Stimulated activated CD4-positive, alpha-beta T cell treated with anti-CD3 and anti-CD28 coated beads, Interleukin-2, amount 100 ng/mL, for 48 hours (primary cell): ENCODE results near the gene GEMIN5.

Experiments
- DNase-seq, 2 donors: peaks; one replicate each; pipeline ENCODE4 v3.0.0-alpha.2; 2020

GEMIN5 gene

GRCh38 chr5:154884424-154884823 is 53.6 kb downstream of the GEMIN5 start:
- DNase-seq, result no peak

- no peak for DNase-seq
Measured at GRCh38 chr5:154881986-154882385, 56.0 kb downstream of the GEMIN5 start.

GRCh38 chr5:154878642-154879335 is 59.2 kb downstream of the GEMIN5 start:
- no peak for DNase-seq

GRCh38 chr5:154873791-154874331 is 64.2 kb downstream of the GEMIN5 start:
- no peak for DNase-seq

GRCh38 chr5:154871734-154872133 is 66.3 kb downstream of the GEMIN5 start:
- DNase-seq, result no peak

GRCh38 chr5:154868702-154869101 is 69.3 kb downstream of the GEMIN5 start:
- no peak for DNase-seq

GRCh38 chr5:154866841-154867240 is 71.2 kb downstream of the GEMIN5 start:
- no peak for DNase-seq

- DNase-seq, result no peak
Measured at GRCh38 chr5:154865466-154866184, 72.4 kb downstream of the GEMIN5 start.

- DNase-seq, result no peak
Measured at GRCh38 chr5:154863291-154864080, 74.5 kb downstream of the GEMIN5 start.

- DNase-seq, result no peak
Measured at GRCh38 chr5:154862766-154863165, 75.2 kb downstream of the GEMIN5 start.

GRCh38 chr5:154861946-154862345 is 76.1 kb downstream of the GEMIN5 start:
- DNase-seq, result no peak

GRCh38 chr5:154860765-154861164 is 77.2 kb downstream of the GEMIN5 start:
- DNase-seq, result no peak

GRCh38 chr5:154860123-154860522 is 77.9 kb downstream of the GEMIN5 start:
- DNase-seq, result no peak

- DNase-seq, result no peak
Measured at GRCh38 chr5:154858972-154859871, 78.8 kb downstream of the GEMIN5 start.

GRCh38 chr5:154858297-154858971 is 79.6 kb downstream of the GEMIN5 start, which contains the start of gene CNOT8:
Gene CNOT8, plus strand, starts transcription at chr5:154858627. Its CDS starts 4,652 bp downstream, at chr5:154863279.
- DNase-seq, result peak; percentile 95 to 96

GRCh38 chr5:154857530-154858296 is 80.3 kb downstream of the GEMIN5 start:
- DNase-seq, result peak; percentile 68 to 73

- DNase-seq, result no peak
Measured at GRCh38 chr5:154851351-154851750, 86.7 kb downstream of the GEMIN5 start.

- no peak for DNase-seq
Measured at GRCh38 chr5:154850255-154851062, 87.6 kb downstream of the GEMIN5 start, which contains the start of gene FAXDC2. Gene FAXDC2, minus strand, starts transcription at chr5:154850603. Its CDS starts 12,425 bp downstream, at chr5:154838178.

- no peak for DNase-seq
Measured at GRCh38 chr5:154849791-154850201, 88.2 kb downstream of the GEMIN5 start.
